MM.1S (cell line): Measurements from ENCODE around the gene MYL4.

Experiments
- DNase-seq: peaks from one replicate; pipeline ENCODE4 v3.0.0-alpha.2; 2015
- H2AFZ ChIP-seq: fragments of 300-600 bp; sonication (generic); 2 replicates; pipeline ENCODE4 v1.6.0; 2016; ENCODE audit warnings: antibody characterized with exemption, low read length
- H3F3A ChIP-seq: fragments of 300-600 bp; sonication (generic); 2 replicates; pipeline ENCODE4 v1.6.1; 2016; ENCODE audit warnings: mild to moderate bottlenecking, antibody characterized with exemption, low read length, moderate library complexity, mixed read lengths; ENCODE audit not compliant: insufficient read depth
- H3K27ac ChIP-seq: fragments of 300-600 bp; sonication (generic); 2 replicates; pipeline ENCODE4 v1.5.1; 2016; ENCODE audit warnings: mild to moderate bottlenecking, low read length
- H3K27me3 ChIP-seq: fragments of 300-600 bp; sonication (generic); replicated peaks from 2 replicates; pipeline ENCODE4 v1.6.0; 2016; ENCODE audit warnings: low read length; ENCODE audit not compliant: insufficient read depth
- H3K36me3 ChIP-seq: fragments of 300-600 bp; sonication (generic); replicated peaks from 2 replicates; pipeline ENCODE4 v1.6.1; 2016; ENCODE audit warnings: mild to moderate bottlenecking, low read length, mixed read lengths; ENCODE audit not compliant: insufficient read depth
- H3K4me1 ChIP-seq: fragments of 300-600 bp; sonication (generic); 2 replicates; pipeline ENCODE4 v1.6.1; 2016; ENCODE audit warnings: low read length, mixed read lengths
- H3K4me2 ChIP-seq: fragments of 300-600 bp; sonication (generic); 2 replicates; pipeline ENCODE4 v1.6.0; 2016; ENCODE audit warnings: low read depth, low read length
- H3K4me3 ChIP-seq: fragments of 300-600 bp; sonication (generic); 2 replicates; pipeline ENCODE4 v1.5.1; 2016; ENCODE audit warnings: low read length, mixed read lengths
- H3K79me2 ChIP-seq: fragments of 300-600 bp; sonication (generic); 2 replicates; pipeline ENCODE4 v1.6.1; 2016; ENCODE audit warnings: mixed run types, low read length, mixed read lengths
- H3K9ac ChIP-seq: fragments of 300-600 bp; sonication (generic); 2 replicates; pipeline ENCODE4 v1.6.1; 2016; ENCODE audit warnings: low read length, mixed read lengths
- H3K9me2 ChIP-seq: fragments of 300-600 bp; sonication (generic); replicated peaks from 2 replicates; pipeline ENCODE4 v1.6.1; 2016; ENCODE audit warnings: mild to moderate bottlenecking, low read length, mixed read lengths; ENCODE audit not compliant: insufficient read depth
- H3K9me3 ChIP-seq: fragments of 300-600 bp; sonication (generic); replicated peaks from 2 replicates; pipeline ENCODE4 v1.6.1; 2016; ENCODE audit warnings: mild to moderate bottlenecking, low read length, mixed read lengths; ENCODE audit not compliant: insufficient read depth
- H4K20me1 ChIP-seq: fragments of 300-600 bp; sonication (generic); 2 replicates; pipeline ENCODE4 v1.6.1; 2016; ENCODE audit warnings: mild to moderate bottlenecking, low read length, moderate library complexity, mixed read lengths; ENCODE audit not compliant: insufficient read depth
- EZH2 ChIP-seq: fragments of 300-600 bp; sonication (generic); optimal IDR thresholded peaks from 2 replicates; pipeline ENCODE3; 2017; ENCODE audit warnings: low read depth, mild to moderate bottlenecking, antibody characterized with exemption, low read length, mixed read lengths
- EZH2phosphoT487 ChIP-seq: fragments of 300-600 bp; sonication (generic); IDR thresholded peaks from 2 replicates; pipeline ENCODE4 v1.6.1; 2018; ENCODE audit warnings: antibody characterized with exemption, low read length
- TF ChIP-seq, protein P1 (sequence below): fragments of 300-600 bp; sonication (generic); IDR thresholded peaks from 2 replicates; pipeline ENCODE4 v1.5.1; 2016; ENCODE audit warnings: antibody characterized with exemption, low read length, mixed read lengths

MYL4 gene

DNA sequence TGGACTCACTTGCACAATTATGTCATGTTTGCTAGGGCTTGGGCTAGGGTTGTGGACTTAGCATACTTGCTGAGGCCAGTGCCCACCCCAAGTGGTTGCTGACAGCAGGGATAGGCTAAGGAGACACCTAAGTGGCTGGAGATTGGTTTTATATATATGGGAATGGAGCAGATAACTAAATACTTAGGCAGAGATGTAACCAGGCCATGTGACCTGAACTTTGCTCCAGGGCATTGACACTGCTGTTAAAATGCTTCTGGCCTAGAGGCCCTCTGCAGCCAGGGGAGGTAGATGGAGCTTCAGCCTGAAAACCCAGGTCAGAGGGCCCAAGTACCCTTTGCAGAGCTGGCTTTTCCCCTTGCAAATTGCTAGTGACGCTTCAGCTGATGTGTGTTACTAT, 43.1 kb downstream of the MYL4 start:
- no peak for DNase-seq
- no peak overlapping the region for H3K4me2 ChIP-seq
- TF ChIP-seq EZH2 (no peak), EZH2phosphoT487 (no peak)
- TF ChIP-seq, protein P1, sequence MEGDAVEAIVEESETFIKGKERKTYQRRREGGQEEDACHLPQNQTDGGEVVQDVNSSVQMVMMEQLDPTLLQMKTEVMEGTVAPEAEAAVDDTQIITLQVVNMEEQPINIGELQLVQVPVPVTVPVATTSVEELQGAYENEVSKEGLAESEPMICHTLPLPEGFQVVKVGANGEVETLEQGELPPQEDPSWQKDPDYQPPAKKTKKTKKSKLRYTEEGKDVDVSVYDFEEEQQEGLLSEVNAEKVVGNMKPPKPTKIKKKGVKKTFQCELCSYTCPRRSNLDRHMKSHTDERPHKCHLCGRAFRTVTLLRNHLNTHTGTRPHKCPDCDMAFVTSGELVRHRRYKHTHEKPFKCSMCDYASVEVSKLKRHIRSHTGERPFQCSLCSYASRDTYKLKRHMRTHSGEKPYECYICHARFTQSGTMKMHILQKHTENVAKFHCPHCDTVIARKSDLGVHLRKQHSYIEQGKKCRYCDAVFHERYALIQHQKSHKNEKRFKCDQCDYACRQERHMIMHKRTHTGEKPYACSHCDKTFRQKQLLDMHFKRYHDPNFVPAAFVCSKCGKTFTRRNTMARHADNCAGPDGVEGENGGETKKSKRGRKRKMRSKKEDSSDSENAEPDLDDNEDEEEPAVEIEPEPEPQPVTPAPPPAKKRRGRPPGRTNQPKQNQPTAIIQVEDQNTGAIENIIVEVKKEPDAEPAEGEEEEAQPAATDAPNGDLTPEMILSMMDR, result no peak
- no peaks in the 10 kb centered on the region for H3K79me2 ChIP-seq
- no peaks in the 10 kb centered on the region for H3F3A ChIP-seq
- H3K4me1 ChIP-seq, result no peaks in the 10 kb centered on the region
- H3K9ac ChIP-seq, result no peak overlapping the region
- no peaks in the 10 kb centered on the region for H4K20me1 ChIP-seq
- no peak overlapping the region for H2AFZ ChIP-seq
- no peaks in the 10 kb centered on the region for H3K36me3 ChIP-seq
- H3K27me3 ChIP-seq, result peaks cover 5% of the 10 kb centered on the region; the same call in 1 of the 2 replicates
- H3K9me3 ChIP-seq, result no peaks in the 10 kb centered on the region
- no peaks in the 10 kb centered on the region for H3K9me2 ChIP-seq
- no peak overlapping the region for H3K4me3 ChIP-seq
- no peak overlapping the region for H3K27ac ChIP-seq

DNA sequence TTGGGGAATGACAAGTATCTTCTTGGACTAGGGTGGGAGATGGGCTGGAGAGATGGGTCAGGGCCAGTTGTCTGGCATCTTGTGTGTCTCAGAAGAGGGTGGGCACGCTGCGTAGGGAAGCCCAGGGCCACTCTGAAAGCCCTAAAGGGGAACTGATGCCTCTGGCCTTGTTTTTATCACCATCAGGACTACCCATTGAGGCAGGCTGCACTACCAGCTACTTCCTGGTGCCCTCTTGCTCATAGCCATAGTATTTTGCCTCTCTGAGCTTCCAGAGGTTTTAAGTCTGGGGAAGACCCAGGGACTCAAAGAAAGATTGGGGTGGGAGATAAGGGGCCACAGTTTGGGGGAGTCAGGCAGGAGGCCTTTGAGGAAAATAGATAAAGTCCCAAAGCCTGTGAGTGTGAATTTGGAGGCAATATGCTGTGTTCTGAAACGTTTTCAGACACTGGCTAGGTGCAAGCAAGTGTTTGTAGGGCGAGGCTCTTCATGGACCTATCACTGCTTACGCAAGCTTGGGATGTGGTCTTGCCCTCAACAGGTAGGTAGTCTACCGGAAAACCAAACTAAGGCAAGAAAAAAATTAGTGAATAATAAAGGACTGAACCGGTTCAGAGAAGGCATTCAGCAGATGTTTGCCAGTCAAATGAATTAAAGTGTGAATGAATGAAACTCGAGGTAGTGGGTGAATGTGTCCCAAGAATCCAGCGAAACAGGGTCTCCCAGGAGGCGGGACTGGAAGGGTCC, 43.8 kb downstream of the MYL4 start:
- no peaks in the 10 kb centered on the region for H3F3A ChIP-seq
- H3K9ac ChIP-seq, result no peak overlapping the region
- H3K4me2 ChIP-seq, result peak overlapping the region; percentile 45; the same call in 1 of the 2 replicates

GRCh38 chr17:47253541-47254402, 44.6 kb downstream of the MYL4 start, which contains the start of gene ITGB3:
TSS of gene ITGB3 (plus strand) at chr17:47253827. CDS start at chr17:47253862, 35 bp downstream.
- H3K9me2 ChIP-seq, result no peaks in the 10 kb centered on the region
- peaks cover 5% of the 10 kb centered on the region; the same call in 1 of the 2 replicates for H3K27me3 ChIP-seq
- no peaks in the 10 kb centered on the region for H4K20me1 ChIP-seq
- no peak within 1 kb of the TSS for H3K27ac ChIP-seq
- peak within 1 kb of the TSS; percentile 98 for H3K4me2 ChIP-seq
- H2AFZ ChIP-seq, result peak within 1 kb of the TSS; percentile 91
- H3K36me3 ChIP-seq, result no peaks in the 10 kb centered on the region
- H3K9me3 ChIP-seq, result no peaks in the 10 kb centered on the region
- no peak within 1 kb of the TSS for H3K9ac ChIP-seq
- TF ChIP-seq, protein P1, result peak; percentile 37
- no peak for TF ChIP-seq EZH2
- H3K79me2 ChIP-seq, result no peaks in the 10 kb centered on the region
- no peaks in the 10 kb centered on the region for H3F3A ChIP-seq
- H3K4me1 ChIP-seq, result no peaks in the 10 kb centered on the region
- peak; percentile 78 for DNase-seq
- H3K4me3 ChIP-seq, result peak within 1 kb of the TSS; percentile 71

More for the DNA sequence above, 43.8 kb downstream of the MYL4 start:
- Histone ChIP-seq H2AFZ (no peak overlapping the region), H4K20me1 (no peaks in the 10 kb centered on the region), H3K4me1 (no peaks in the 10 kb centered on the region), H3K36me3 (no peaks in the 10 kb centered on the region), H3K79me2 (no peaks in the 10 kb centered on the region), H3K9me3 (no peaks in the 10 kb centered on the region), H3K27ac (no peak overlapping the region), H3K9me2 (no peaks in the 10 kb centered on the region), H3K27me3 (peaks cover 5% of the 10 kb centered on the region; the same call in 1 of the 2 replicates), H3K4me3 (0 out of 2 replicates have a peak overlapping the region, but pooled peaks have one; percentile 37)
- no peak for TF ChIP-seq EZH2phosphoT487
- TF ChIP-seq EZH2, result no peak
- TF ChIP-seq, protein P1, result no peak
- no peak for DNase-seq
